Measurements from ENCODE around the gene TTLL8. TPM values are rescaled to one million over a fixed set of nuclear protein-coding genes. Genes with fewer than 3 reads are reported as not detected.
"Not testable (repeated sequence)": the region's sequence is repeated elsewhere in the genome, so short reads cannot be mapped to it uniquely, and the experiment has no call there.

TTLL8 gene
- total RNA-seq = not detected
- long read RNA-seq = 0 reads

DNA sequence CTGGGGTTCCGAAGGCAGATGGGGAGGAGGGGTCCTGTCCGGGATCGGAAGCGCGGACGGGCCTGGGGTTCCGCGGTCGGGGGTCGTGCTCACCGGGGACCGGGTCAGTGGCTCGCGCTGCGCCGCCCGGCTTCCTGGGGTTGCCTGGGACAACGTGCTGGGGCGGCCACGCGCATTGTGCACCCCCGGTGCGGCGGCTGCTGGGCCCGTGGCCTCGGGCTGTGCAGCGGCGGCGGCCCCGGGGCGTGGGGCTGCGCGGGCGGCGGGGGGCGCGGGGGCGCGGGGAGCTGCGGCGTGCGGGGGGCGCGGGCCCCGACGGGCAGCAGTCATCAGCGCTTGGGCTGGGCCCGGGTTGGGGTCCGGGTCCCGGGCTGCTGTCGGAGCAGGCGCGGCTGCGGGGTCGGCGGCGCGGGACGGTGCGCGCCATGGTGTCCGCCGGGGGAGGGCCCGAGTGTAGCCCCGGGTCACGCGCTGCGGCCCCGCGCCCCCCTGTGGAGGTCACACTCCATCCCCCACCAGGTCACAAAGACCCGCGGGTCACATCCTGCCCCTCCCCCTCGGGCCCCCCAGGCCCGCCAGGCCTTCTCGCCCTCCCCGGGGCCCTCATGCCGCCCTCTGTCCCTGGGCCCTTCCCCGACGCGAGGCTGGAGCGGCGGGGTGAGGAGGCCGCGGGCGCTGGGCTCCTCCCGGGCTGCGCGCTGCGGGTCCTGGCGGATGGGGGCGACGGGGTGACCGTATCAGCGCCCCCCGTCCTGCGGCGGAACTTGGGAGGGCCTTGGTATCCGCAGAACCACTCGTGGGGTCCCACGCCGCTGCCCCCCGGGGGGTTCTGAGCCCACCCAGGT lies at the start of gene TTLL8:
Gene TTLL8, minus strand, starts transcription at position 238 of the 845 bp plus-strand sequence.
- intact Hi-C loops (cut with micrococcal nuclease) = no loop called here
- DNase-seq = no peak

DNA sequence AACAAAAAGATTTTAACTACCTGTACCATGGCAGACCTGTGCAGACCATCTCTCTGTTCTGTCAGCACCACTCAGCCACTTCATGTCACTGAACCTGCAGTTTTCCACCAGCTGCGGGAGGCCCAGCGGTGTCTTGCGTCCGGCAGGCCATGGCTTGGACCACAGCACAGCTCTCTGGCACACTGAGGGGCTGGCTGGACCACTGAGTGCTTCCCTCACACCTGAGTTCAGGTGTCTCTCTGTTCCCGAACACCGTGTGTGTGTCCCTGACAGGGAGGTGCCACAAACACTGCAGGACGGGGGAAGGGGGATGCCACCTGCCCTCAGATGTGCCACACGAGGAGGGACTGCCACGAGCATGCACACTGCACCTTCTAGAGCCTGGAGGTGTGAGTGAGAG lies 49.4 kb upstream of the TTLL8 start:
- DNase-seq (no peak), ATAC-seq (no peak)
- intact Hi-C loops (cut with micrococcal nuclease) = no loop called here

More for the DNA sequence above, at the start of gene TTLL8:
- peak; percentile 36 for ATAC-seq

DNA sequence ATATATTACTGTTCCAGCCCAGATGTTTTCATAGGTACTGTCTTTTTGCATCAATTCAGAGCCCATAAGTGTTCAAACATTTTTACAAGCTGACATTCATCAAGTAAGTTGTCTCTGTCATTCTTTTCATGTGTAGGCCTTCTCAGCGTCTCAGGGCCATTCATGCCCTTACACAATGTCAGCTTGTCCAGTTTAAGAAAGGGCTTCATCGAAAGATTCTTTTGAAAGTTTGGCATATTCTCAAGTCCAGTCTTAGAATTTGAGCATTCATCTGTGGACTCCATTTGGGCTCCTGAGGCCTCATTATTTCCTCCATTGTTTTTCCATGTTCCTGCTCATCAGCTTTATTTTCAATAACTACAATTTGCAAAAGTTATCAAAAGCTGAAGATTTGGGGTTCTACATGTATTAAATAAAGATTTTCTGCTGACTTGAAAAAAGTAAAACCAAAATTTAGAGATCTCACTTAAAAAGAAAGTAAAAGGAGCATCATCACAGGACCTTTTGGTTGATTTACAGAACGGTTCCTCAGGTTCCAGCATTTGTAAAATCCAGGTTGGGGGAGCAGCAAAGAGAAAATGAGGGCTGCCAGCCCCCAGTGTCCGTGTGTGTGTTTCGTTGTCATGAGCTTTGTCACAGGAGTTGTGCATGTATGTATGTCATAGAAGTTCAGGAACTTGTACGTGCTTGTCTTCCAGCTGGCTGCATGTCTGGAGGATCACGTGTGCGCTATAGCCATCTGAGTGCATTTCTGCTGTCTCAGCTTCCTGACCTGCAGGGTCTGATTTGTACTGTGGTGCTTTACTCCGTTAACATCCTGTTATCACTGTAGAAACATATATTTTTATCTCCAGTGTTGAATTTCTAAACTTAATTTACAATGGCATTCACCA lies 47.4 kb upstream of the TTLL8 start:
- ATAC-seq (no peak), DNase-seq (no peak)
- intact Hi-C loops (cut with micrococcal nuclease) = no loop called here

DNA sequence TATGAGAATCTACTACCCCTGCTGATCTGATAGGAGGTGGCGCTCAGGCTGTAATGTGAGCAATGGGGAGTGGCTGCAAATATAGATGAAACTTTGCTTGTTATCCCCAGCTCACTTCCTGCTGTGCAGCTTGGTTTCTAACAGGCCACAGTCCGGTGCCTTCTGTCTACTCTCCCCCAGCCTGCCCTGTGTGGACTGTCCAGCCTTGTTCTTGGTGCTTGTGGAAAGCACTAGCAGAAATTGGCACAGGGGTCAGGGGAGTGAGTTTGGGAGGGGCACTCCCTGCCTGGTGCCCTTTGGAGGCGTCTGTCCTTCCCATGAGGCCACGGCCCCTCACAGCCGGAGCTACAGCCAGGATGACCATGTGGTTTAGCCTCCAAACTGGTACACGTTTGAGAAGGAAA lies 46.0 kb upstream of the TTLL8 start:
- DNase-seq (no peak), ATAC-seq (no peak)
- intact Hi-C loops (cut with micrococcal nuclease) = no loop called here

DNA sequence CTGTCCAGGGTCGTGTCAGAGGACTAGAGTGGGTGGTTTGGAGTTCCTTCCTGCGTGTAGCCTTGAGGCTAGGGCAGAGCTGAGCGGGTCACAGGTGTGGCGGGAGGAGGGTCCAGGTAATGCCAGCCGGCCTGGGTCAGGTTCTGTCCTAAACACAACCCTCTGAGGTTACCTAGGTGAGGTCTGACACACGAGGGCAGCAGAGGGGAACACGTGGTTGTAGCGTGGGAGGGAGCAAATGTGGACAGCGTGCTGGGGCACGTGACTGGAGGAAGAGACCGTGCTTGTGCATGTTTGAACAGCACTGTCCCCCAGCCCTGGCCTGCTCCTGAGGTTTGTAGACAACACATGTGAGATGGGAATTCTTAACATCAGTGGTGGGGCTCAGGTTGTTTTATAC lies 44.8 kb upstream of the TTLL8 start:
- no peak for ATAC-seq

DNA sequence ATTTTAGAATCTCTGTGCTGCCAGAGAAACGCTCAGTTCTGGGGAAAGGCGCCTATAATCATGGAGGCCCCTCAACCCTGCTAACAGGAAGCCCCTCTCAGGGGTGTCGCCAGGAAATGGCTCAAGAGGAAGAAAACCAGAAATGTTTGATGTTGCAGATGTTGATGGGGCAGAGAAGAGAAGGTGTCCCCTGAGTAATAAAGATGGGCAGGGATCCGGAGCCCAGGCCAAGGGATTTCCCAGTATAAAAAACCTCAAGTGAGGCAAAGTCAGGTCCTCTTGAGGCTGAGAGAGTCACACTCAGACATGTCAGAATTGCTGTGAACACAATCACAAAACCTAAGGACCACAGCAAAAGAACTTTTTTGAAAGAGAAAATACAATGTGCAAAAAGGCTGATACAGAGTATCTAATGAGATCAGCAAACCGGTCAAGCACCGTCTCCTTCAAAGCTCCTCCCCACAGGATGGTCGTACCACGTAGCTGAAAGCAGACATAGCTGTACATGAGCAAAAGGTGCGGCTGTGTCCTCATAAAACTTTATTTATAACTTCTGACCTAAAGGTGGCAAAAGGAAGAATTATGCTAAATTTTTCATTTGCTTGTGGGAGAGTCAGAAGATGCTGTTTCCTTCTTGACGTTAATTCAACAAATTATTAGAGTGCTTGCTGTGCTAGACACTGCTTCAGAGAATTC lies 43.9 kb upstream of the TTLL8 start:
- DNase-seq (no peak), ATAC-seq (no peak)
- intact Hi-C loops (cut with micrococcal nuclease) = no loop called here

More for the DNA sequence above, 44.8 kb upstream of the TTLL8 start:
- intact Hi-C loops (cut with micrococcal nuclease) = no loop called here
- no peak for DNase-seq

DNA sequence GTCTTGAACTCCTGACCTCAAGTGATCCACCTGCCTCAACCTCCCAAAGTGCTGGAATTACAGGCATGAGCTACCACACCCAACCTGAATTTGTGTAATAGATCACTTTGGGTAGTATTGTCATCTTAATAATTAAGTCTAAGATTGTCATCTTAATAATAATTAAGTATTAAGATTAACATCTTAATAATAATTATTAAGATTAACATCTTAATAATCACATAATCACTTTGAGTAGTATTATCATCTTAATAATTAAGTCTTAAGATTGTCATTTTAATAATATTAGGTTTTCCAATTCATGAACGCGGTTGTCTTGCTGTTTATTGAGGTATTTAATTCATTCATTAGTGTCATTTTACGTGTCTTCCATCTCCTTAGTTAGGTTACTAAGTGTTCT lies 40.0 kb upstream of the TTLL8 start:
- ATAC-seq = no peak
- no peak for DNase-seq
- intact Hi-C loops (cut with micrococcal nuclease) = no loop called here

DNA sequence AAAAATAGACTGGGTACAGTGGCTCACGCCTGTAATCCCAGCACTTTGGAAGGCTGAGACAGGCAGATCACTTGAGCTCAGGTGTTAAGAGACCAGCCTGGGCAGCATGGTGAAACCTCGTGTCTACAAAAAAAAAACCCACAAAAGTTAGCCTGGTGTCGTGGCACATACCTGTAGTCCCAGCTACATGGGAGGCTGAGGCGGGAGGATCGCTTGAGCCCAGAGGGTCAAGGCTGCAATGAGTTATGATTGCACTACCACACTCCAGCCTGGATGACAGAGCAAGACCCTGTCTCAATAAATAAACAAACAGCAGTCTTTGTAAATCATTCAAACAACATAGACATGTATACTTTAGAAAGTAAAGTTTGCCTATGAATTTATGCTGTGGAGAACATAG lies 34.2 kb upstream of the TTLL8 start:
- ATAC-seq (no peak), DNase-seq (no peak)
- intact Hi-C loops (cut with micrococcal nuclease) = no loop called here

DNA sequence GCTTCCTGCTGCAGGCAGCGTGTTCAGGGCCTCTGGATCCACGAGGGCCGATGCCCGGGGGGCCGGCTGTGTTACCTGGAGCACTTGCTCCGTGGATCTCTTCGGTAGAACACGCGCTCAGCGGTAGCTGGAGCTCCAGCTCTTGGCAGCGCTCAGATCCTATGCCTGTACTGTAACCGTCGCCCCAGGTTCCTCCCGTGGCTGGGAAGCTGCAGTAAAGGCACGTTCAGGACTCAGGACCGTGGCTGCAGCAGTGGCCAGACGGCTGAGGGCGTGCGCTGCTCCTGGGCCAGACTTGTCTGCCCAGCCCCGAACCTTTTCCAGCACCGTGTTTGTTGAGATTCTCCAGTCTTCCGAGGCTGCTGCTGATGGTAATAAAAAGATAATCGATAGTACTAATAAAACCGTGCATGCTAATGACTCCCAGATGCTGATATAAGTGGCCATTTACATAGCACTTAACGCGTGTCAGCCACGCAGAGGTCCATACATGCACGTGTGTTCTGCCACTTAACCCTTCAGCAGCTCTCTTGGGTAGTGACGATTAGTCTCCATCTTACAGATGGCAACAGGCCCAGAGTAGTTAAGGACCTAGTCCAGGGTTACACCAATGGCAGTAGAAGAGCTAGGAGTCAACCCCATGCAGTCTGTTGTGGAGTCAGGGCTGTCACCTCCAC lies 33.1 kb upstream of the TTLL8 start:
- DNase-seq = no peak
- intact Hi-C loops (cut with micrococcal nuclease) = no loop called here
- ATAC-seq = no peak

DNA sequence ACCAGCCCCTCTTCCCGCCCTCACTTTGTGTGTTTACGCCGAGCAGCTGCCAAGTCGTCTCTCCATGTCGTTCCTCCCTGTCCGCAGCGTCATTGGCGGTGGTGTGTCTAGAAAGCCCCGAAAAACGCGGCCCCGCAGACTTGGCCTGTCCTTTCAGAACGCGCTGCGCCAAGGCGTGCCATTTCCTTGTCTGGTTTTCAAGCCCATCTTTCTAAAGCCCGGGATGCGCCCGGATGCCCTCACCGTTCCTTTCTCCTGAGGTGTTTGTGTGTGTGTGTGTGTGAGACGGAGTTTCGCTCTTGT lies 32.3 kb upstream of the TTLL8 start:
- intact Hi-C loops (cut with micrococcal nuclease) = no loop called here
- DNase-seq (no peak), ATAC-seq (no peak)

DNA sequence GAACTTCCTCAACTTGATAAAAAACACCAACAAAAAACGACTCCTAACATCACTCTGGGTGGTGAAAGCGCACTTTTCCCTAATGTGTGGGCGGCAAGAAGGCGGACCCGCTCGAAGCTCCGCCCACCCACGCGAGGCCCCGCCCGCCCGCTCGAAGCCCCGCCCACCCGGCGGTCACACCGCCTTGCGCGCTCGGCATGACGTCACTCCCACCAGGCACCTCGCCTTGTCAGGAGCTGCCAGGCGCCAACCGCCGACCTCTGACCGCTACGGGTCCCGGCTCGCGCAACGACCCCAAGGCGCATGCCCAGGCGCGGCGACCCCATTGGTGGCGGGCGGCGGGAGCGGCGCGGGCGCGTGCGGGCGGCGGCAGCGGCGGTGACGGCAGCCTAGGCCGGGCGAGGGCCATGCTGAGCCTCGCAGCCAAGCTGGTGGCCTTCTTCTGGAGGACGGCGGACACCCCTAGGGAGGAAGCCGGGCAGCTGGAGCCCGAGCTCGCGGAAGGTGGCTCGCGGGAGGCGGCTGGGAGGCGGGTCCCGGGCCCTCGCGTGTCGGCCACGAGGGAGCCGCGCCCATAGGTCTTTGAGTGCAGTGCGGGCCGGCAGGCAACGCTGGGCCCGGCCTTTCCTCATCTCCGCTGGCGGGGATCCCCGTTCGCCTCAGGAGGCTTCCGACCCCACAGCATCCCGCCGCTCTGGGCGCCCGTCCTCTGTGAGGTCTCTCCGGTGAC lies 31.7 kb upstream of the TTLL8 start, which contains the start of gene MOV10L1:
Gene MOV10L1, plus strand, starts transcription at position 325 of the 730 bp plus-strand sequence. Its CDS starts 83 bp downstream, at position 408.
- no peak for DNase-seq
- ATAC-seq = no peak
- intact Hi-C loops (cut with micrococcal nuclease) = no loop called here

DNA sequence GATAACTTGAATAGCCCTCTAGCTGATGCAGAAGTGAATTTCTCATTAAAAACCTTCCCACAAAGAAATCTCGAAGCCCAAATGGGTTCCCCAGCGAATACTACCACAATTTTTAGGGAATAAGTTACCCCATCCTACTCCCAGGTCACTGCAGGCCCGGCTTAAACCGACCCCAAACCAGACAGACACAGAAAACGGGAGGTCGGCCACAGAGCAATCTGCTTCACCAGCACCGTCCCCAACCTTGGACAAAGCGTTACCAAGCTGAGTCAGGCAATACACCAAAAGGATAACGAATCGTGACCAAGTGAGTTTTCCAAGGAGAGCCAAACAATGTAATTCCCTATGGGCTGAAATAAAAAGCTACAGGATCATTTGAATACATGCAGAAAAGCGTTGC lies 31.1 kb upstream of the TTLL8 start:
- intact Hi-C loops (cut with micrococcal nuclease) = no loop called here
- ATAC-seq (no peak), DNase-seq (no peak)

DNA sequence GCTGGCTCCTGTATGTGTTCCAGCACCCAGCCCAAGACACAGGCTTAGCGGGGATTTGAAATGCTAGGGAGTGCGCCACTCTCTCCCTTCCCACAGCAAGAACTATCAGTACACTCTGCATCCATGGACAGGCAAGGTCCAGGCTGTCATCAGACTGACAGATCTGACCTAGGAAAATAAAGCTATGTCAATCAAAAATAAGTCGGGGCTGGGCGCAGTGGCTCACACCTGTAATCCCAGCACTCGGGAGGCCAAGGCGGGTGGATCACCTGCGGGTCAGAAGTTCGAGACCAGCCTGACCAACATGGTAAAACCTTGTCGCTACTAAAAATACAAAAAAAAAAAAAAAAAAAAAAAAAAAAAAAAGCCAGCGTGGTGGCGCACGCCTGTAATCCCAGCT lies 30.0 kb upstream of the TTLL8 start:
- no peak for DNase-seq
- no peak for ATAC-seq
- intact Hi-C loops (cut with micrococcal nuclease) = no loop called here

DNA sequence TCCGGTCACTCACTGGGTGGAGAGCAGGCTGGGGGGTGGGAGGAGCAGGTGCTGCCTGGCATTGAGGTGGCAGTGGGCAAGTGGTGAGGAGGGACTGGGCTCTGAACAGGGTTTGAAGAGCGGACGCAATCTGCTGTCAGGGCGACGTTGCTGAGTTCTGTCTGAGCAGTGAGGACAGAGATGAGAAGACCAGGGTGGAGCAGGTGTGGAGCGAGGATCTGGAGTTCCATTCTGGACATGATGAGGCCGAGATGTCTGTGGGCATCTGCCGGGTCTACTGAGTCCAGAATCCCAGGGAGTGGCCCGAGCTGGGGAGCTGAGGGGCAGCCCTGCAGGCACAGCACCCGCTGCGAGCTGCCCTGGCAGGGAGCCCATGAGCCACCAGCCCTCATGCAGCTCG lies 29.5 kb upstream of the TTLL8 start:
- ATAC-seq = no peak
- intact Hi-C loops (cut with micrococcal nuclease) = no loop called here
- DNase-seq = no peak

DNA sequence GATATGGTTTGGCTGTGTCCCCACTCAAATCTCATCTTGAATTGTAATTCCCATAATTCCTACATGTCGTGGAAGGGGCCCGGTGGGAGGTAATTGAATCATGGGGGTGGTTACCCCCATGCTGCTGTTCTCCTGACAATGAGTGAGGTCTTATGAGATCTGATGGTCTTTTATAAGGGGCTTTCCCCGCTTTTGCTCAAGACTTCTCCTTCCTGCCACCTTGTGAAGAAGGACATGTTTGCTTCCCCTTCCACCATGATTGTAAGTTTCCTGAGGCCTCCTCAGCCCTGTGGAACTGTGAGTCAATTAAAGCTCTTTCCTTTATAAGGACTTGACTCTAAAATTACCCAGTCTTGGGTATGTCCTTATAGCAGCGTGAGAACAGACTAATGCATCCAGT lies 28.9 kb upstream of the TTLL8 start:
- DNase-seq; ATAC-seq; intact Hi-C loops (cut with micrococcal nuclease): not testable (repeated sequence)

DNA sequence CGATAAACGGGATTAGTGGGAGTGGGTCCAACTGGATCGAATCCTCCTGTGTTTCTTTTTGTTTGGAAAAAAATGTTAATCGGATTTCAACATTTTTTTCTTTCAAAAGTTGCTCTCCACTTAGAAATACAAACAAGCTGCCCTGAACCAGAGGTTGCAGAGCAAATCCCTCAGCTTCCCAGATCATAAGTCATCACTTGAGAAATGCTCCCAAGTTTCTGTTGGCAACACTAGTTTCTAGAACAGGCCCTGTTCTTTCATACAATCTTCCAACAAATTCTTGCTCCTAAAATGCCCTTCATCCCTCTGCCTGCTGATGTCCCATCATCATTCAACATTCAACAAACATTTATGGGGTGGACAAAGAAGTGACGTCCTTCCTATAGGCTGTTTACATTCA lies 28.4 kb upstream of the TTLL8 start:
- DNase-seq = no peak
- ATAC-seq = no peak
- intact Hi-C loops (cut with micrococcal nuclease) = no loop called here

DNA sequence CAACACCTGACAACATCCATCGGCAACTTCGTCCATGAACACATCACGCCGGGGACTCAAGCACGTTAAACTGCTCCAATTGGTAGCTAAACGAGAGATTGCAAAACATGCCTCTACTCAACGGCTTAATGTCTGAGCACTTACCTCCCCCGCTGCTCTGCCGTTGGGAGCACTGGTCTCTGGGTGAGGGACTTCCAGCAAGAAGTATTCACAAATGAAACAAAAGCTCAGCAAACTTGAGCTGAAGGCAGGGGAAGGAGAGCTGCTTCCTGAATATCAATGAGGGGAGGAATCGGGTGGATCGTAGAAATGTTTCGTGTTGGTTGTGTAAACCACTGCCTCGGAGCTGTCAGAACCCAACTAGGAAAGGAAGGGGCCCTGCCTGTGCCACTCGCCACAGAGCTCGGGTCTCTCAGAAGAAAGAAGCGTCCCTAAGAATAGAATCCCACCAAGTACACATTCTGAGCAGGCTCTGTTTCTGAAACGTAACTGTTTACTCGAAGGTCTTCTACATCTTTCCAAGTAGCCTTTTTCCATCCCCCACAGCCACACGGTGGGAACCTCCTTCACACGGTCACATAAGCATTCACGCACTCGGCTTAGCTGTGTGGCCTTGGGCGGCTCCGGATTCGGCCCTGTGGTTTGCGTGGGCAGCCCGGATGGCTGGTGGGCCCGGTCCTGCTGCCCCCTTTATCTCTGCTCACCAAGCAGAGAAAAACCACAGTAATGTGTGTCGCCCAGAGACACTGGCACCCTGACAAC lies 27.3 kb upstream of the TTLL8 start, which contains the start of gene MLC1:
Gene MLC1, minus strand, starts transcription at position 216 of the 762 bp plus-strand sequence. CDS start 524 bp downstream, outside the sequence.
- ATAC-seq (no peak), DNase-seq (no peak)
- intact Hi-C loops (cut with micrococcal nuclease) = no loop called here

DNA sequence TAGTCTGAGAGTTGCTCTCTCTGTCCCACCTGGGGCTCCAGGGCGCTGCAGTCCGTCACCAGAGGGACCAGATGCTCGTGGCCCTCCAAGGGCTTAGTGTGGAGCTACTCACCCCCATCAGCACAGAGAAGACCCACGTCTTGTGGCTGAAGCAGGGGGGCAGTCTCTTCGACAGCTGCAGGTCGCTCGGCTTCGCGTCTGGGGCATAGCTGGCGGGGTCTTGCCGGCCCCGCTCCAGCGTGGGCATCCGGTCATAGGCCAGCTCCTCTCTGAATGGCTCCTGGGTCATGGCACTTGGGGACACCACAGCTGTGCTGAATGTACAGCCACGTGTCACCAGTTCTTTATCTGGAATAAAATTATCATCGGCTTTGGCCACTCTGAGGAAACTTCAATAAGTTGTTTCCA lies 26.5 kb upstream of the TTLL8 start:
- ATAC-seq (no peak), DNase-seq (no peak)
- intact Hi-C loops (cut with micrococcal nuclease) = no loop called here
